ACC112 (cell line): Measurements from ENCODE around the gene SHB.
A peak's percentile ranks its signal among the peaks of the same experiment; 100 is the strongest.

Experiments used
- H2AFZ ChIP-seq: fragments of 200-600 bp; sonication (generic); one replicate; pipeline ENCODE4 v1.6.0; 2017; ENCODE audit warnings: antibody characterized with exemption, low read length; ENCODE audit not compliant: unreplicated experiment
- H3K27ac ChIP-seq: fragments of 200-600 bp; sonication (generic); 2 replicates; pipeline ENCODE4 v1.5.1; 2014; ENCODE audit warnings: low read depth, mild to moderate bottlenecking, antibody characterized with exemption, low read length, moderate library complexity
- H3K27me3 ChIP-seq: fragments of 200-600 bp; sonication (generic); 2 replicates; pipeline ENCODE4 v1.6.1; 2014; ENCODE audit warnings: mild to moderate bottlenecking, antibody characterized with exemption, low read length, moderate library complexity, mixed read lengths; ENCODE audit not compliant: insufficient read depth
- H3K36me3 ChIP-seq: fragments of 200-600 bp; sonication (generic); 2 replicates; pipeline ENCODE4 v1.6.1; 2016; ENCODE audit warnings: mild to moderate bottlenecking, antibody characterized with exemption, low read length, moderate library complexity, mixed read lengths; ENCODE audit not compliant: insufficient read depth
- H3K4me1 ChIP-seq: fragments of 200-600 bp; sonication (generic); one replicate; pipeline ENCODE4 v1.6.1; 2016; ENCODE audit warnings: low read length, mixed read lengths; ENCODE audit not compliant: insufficient read depth, unreplicated experiment, control insufficient read depth
- H3K4me3 ChIP-seq: fragments of 200-600 bp; sonication (generic); 2 replicates; pipeline ENCODE4 v1.5.1; 2014; ENCODE audit warnings: mild to moderate bottlenecking, low read depth, low read length
- H3K79me2 ChIP-seq: fragments of 200-600 bp; sonication (generic); one replicate; pipeline ENCODE4 v1.6.0; 2016; ENCODE audit warnings: low read length; ENCODE audit not compliant: control insufficient read depth, unreplicated experiment, insufficient read depth

Gene SHB, protein sequence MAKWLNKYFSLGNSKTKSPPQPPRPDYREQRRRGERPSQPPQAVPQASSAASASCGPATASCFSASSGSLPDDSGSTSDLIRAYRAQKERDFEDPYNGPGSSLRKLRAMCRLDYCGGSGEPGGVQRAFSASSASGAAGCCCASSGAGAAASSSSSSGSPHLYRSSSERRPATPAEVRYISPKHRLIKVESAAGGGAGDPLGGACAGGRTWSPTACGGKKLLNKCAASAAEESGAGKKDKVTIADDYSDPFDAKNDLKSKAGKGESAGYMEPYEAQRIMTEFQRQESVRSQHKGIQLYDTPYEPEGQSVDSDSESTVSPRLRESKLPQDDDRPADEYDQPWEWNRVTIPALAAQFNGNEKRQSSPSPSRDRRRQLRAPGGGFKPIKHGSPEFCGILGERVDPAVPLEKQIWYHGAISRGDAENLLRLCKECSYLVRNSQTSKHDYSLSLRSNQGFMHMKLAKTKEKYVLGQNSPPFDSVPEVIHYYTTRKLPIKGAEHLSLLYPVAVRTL

DNA sequence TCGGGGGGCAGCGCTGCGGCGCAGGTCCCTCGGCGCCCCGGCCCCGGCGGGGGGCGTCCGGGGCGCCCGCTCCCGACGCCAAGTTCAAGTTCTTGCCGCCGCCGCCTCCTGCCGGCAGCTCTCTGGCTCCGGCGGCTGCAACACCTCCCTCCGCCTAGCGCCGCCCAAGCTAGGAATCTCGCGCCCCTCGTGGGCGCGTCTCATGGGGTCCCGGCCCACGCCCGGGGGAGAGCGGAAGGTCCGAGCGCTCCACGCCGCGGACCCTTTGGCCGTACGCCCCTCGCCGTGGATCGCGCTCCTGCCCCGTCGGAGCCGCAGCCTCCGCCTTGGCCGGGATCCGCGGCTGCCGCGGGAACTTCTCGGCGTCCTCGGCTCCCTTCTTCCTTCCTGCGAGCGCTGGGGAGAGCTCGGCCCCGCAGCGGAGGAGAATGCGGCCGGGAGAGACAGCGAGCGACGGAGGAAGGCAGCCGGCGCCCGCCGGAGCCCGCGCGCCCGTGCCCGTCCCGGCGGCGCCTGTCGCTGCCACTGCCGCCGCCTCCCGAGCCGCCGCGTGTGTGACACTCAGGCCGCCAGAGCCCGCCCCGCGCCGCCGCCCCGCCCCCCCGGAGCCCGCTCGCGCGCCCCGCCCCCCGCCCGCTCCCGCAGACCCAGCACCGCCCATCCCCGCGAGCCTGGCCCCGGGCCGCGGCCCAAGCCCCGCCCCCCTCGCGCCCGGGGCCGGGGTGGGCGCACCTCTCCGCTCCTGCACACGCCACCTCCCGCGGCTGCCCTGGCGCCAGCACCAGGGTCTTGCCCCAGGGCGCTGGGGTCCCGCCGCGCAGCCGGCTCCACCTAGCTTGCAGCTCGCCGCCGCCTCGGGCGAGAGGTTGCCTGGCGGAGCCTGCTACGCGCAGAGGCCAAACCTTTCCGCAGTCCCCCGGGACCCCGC lies at the start of gene SHB:
SHB (minus strand) TSS at position 527 of the 928 bp plus-strand sequence. CDS start 582 bp downstream, outside the sequence.
- Histone ChIP-seq H3K27ac (peak within 1 kb of the TSS; percentile 60; the same call in 1 of the 2 replicates), H3K4me3 (peak within 1 kb of the TSS; percentile 97), H3K4me1 (peaks cover 27% of the 10 kb centered on the region), H3K36me3 (no peaks in the 10 kb centered on the region), H3K27me3 (no peaks in the 10 kb centered on the region), H3K79me2 (peaks cover 50% of the 10 kb centered on the region), H2AFZ (peak within 1 kb of the TSS; percentile 96)

DNA sequence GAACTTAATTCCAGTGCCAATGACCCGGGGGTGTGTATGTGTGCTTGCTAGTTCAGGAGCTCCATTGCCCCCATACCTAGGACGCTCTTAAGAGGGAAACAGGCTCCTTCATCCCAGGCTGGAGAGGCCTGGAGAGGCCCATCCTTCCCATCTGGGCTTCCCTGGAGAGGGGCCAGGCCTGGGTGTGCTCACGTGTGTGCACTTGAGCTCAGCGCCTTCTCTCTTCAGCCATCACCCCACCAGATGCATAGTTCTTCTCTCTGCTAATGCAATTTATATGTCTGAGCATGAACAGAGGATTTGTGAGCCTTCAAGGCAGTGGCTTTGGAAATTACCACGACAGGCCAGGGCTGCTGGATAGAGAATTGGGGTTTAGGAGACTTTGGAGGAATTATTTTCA lies 48.6 kb upstream of the SHB start:
- Histone ChIP-seq H3K4me3 (no peak overlapping the region), H3K4me1 (peaks cover 5% of the 10 kb centered on the region), H3K27ac (no peak overlapping the region), H3K36me3 (no peaks in the 10 kb centered on the region), H3K79me2 (no peaks in the 10 kb centered on the region), H3K27me3 (peaks cover 69% of the 10 kb centered on the region), H2AFZ (no peak overlapping the region)

DNA sequence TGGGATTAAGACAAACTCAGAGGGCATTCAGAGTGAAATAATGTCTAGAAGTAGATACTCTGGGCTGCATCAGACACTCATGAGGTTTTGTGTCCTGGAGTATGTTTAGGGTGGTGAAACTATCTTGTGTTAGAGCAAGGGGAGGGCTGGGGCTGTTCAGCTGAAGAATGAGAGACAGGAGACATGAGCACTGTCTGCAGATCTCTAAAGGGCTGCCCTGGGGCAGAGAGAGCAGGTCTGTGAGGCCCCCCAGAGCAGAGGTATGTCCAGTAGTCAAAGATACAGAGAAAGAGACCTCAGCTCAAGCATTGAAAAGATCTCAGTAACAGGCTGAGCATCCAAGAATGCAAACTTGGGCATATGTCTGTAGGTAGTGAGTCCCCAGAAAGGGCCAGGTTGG lies 45.9 kb upstream of the SHB start:
- peaks cover 4% of the 10 kb centered on the region for H3K4me1 ChIP-seq
- H3K27ac ChIP-seq = no peak overlapping the region
- peaks cover 63% of the 10 kb centered on the region for H3K27me3 ChIP-seq
- H2AFZ ChIP-seq = no peak overlapping the region
- no peaks in the 10 kb centered on the region for H3K79me2 ChIP-seq
- H3K4me3 ChIP-seq = no peak overlapping the region
- H3K36me3 ChIP-seq = no peaks in the 10 kb centered on the region

DNA sequence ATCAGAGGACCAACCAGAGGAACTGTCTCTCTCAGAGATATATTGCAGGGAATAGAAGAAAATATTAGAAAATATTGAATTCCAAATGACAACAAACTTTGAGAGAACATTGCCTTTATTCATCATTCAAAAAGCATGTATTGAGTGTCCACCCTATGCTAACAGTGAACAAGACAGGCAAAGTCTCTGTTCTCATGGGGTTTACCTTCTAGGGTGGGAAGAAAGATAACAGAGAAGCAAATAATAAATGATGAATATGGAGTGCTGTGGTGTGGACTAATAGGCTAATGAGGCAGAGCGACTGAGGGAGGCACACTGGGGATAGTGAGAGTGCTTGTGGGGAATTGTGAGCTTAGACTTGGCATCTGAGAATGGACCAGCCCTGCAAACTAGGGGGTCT lies 43.4 kb upstream of the SHB start:
- no peak overlapping the region for H3K27ac ChIP-seq
- no peaks in the 10 kb centered on the region for H3K79me2 ChIP-seq
- H3K27me3 ChIP-seq = peaks cover 48% of the 10 kb centered on the region

DNA sequence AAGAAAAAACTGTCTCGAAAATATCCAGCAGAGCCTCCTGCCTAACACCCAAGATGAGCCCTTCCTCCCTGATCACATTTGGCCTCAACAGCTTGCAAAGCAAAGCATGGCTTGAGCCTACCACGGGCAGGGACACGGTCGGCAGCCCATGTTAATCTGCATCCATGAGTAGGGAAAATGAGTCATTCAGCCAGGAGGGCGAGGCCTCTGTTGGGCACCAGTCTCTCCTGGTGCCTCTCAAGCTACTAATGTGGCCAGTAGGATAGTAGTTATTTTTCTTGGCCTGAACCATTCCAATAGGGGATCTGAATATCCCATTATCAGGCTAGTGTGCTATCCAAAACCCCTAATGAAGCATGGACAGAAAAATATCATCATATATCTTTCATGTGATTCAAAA lies 43.0 kb upstream of the SHB start:
- H3K4me1 ChIP-seq = no peaks in the 10 kb centered on the region
- peaks cover 45% of the 10 kb centered on the region for H3K27me3 ChIP-seq
- H3K36me3 ChIP-seq = no peaks in the 10 kb centered on the region
- no peak overlapping the region for H3K4me3 ChIP-seq
- H3K27ac ChIP-seq = no peak overlapping the region
- H2AFZ ChIP-seq = no peak overlapping the region
- no peaks in the 10 kb centered on the region for H3K79me2 ChIP-seq

More for the DNA sequence above, 43.4 kb upstream of the SHB start:
- H3K36me3 ChIP-seq = no peaks in the 10 kb centered on the region
- H3K4me1 ChIP-seq = no peaks in the 10 kb centered on the region
- H2AFZ ChIP-seq = no peak overlapping the region
- H3K4me3 ChIP-seq = no peak overlapping the region

DNA sequence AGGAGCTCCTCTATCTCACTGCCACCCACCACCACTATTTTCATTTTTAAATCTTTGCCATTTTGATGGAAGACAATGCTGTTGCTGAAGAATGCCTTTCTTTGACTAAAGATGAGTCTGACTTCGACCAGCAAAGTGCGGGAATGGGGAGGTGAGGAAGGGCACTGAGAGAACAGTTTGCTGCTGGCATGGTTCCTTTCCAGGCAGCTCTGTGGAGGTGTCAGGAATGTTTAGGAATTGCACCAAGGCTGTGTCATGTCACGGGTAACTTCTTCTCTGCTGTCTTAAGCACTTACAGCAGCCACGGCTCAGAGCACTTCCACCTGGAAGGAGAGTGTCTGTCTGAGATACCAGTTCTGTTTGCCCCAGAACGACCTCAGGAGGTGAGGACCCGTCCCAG lies 41.4 kb upstream of the SHB start:
- no peaks in the 10 kb centered on the region for H3K36me3 ChIP-seq
- H3K79me2 ChIP-seq = no peaks in the 10 kb centered on the region
- H3K27me3 ChIP-seq = peaks cover 36% of the 10 kb centered on the region
- H2AFZ ChIP-seq = no peak overlapping the region
- no peak overlapping the region for H3K27ac ChIP-seq
- no peak overlapping the region for H3K4me3 ChIP-seq
- no peaks in the 10 kb centered on the region for H3K4me1 ChIP-seq

DNA sequence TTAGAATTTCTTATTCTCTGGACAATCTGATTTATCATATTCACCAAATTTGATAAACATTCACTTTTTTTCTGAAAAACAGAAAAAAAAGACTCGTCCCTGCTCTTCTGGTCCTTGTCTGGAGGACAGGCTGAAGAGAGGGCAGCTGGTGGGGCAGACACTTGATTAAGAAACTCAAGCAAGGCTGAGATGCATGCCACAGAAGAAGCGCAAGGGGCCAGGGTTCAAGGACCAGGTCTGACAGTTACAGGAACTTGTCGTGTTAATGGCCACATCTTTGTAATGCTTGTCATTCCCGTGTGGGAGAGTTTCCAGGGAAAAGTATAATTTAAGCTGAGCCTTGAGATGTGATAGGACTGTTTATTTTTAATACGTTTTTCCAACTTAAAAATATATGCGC lies 40.6 kb upstream of the SHB start:
- Histone ChIP-seq H3K4me1 (no peaks in the 10 kb centered on the region), H3K27ac (no peak overlapping the region), H3K36me3 (no peaks in the 10 kb centered on the region), H3K27me3 (peaks cover 27% of the 10 kb centered on the region), H3K79me2 (no peaks in the 10 kb centered on the region), H2AFZ (no peak overlapping the region), H3K4me3 (no peak overlapping the region)

DNA sequence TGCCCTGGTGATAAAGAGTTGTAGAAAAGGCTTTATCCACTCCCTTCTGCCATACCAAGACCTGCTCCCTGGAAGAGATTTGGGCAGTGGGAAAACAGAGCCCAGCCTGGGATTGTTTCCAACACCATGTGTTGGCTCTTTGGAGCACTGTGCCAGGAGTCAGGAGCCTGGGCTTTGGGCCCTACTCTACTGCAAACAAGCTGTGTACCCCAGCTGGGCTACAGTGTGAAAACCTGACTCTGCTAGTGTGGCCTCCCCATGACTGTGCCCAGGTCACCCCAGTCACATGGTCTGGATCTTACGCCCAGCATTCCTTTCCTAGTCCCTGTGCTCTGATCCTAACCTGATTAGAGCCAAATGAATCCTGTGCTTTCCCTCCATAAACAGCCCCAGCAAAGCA lies 39.3 kb upstream of the SHB start:
- Histone ChIP-seq H3K27ac (no peak overlapping the region), H2AFZ (no peak overlapping the region), H3K36me3 (no peaks in the 10 kb centered on the region), H3K4me1 (no peaks in the 10 kb centered on the region), H3K79me2 (no peaks in the 10 kb centered on the region), H3K4me3 (no peak overlapping the region), H3K27me3 (peaks cover 30% of the 10 kb centered on the region; the same call in 1 of the 2 replicates)

DNA sequence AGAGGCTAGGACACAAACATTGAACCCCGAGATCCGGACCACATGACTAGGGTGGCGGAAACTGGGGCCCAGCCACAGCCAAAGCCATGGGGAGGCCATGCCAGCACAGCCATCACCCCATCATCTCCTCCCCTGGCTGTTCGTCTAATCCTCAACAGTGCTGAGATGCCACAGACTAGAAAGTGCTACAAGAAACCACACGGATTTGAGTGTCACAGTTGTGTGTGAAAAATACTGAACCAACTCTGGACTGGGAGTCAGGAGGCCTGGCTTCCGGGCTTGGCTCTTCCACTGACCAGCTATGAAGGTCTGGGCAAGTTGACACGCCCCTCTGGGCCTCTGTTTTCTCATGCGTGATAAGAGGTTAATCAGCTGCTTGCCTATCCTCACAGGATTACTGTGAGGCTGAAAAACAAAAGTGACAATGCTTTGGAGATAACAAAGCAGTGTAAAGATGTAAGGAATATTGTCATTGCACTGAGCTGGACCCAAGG lies 38.8 kb upstream of the SHB start:
- no peak overlapping the region for H3K27ac ChIP-seq
- H2AFZ ChIP-seq = no peak overlapping the region
- H3K27me3 ChIP-seq = peaks cover 28% of the 10 kb centered on the region; the same call in 1 of the 2 replicates
- H3K79me2 ChIP-seq = no peaks in the 10 kb centered on the region
- H3K4me3 ChIP-seq = no peak overlapping the region
- H3K4me1 ChIP-seq = no peaks in the 10 kb centered on the region
- H3K36me3 ChIP-seq = no peaks in the 10 kb centered on the region

DNA sequence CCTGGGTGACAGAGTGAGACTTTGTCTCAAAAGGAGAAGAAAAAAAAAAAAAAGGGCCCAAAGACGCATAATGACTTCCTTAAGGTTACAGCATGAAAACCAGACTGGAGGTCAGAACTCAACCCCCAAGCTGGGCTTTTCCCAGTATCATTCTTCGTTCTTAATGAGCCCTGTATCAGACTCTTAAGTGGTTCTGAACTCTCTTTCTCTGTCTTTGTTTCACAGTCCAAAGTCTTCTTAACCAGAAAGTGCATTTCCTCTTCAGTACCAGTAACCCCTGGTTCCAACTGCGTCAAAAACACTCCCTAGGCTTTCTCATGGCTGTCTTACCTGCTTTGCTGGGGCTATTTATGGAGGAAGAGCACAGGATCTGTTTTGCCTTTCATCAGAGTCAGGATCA lies 38.4 kb upstream of the SHB start:
- Histone ChIP-seq H2AFZ (no peak overlapping the region), H3K79me2 (no peaks in the 10 kb centered on the region), H3K4me3 (no peak overlapping the region), H3K27me3 (peaks cover 23% of the 10 kb centered on the region; the same call in 1 of the 2 replicates), H3K36me3 (no peaks in the 10 kb centered on the region), H3K27ac (no peak overlapping the region), H3K4me1 (no peaks in the 10 kb centered on the region)
